ENCODE results near the gene ZNF346. TPM values are rescaled to one million over a fixed set of nuclear protein-coding genes. Genes with fewer than 3 reads are reported as not detected.

Gene ZNF346
- total RNA-seq, 1 experiment from 2014 or later, result 18.4 TPM

GRCh38 chr5:177044641-177045040, 22.1 kb downstream of the ZNF346 start:
- ATAC-seq (no peak), DNase-seq (ENCODE audit: low spot score) (no peak)
- POLR2A ChIA-PET, result no interaction called here
- Mint-ChIP-seq H3K4me1 (no peaks in the 10 kb centered on the region), H3K27ac (no peak overlapping the region), H3K9me3 (no peaks in the 10 kb centered on the region), H3K36me3 (peaks cover 40% of the 10 kb centered on the region), H3K4me3 (no peak overlapping the region), H3K27me3 (ENCODE audit: low read depth) (no peaks in the 10 kb centered on the region)
- CTCF ChIA-PET, result interaction anchor here (0.6 to 1.5 kb wide), 3 partner anchors 27 to 384 kb away, joined by 3 to 7 read pairs (median 3); no protein-coding TSS in a partner anchor
- no peak for TF ChIP-seq CTCF (IDR thresholded peaks at IDR 0.05)
- no peak for TF ChIP-seq PREB (CRISPR knock-in tag; IDR thresholded peaks at IDR 0.05; ENCODE audit: borderline replicate concordance)
- no peak for TF ChIP-seq ZNF396 (CRISPR knock-in tag; IDR thresholded peaks at IDR 0.05; ENCODE audit: borderline replicate concordance)
- no peak for TF ChIP-seq HMGXB4 (CRISPR knock-in tag; IDR thresholded peaks at IDR 0.05)
- no peak for TF ChIP-seq ZNF317 (CRISPR knock-in tag; IDR thresholded peaks at IDR 0.05; ENCODE audit: borderline replicate concordance, low read depth)
- no peak for TF ChIP-seq CDX4 (CRISPR knock-in tag; IDR thresholded peaks at IDR 0.05; ENCODE audit: borderline replicate concordance)
- no peak for TF ChIP-seq CBFB (CRISPR knock-in tag; IDR thresholded peaks at IDR 0.05; ENCODE audit: low read depth)
- TF ChIP-seq IRF2 (CRISPR knock-in tag; IDR thresholded peaks at IDR 0.05; ENCODE audit: borderline replicate concordance, low read depth), result no peak
- TF ChIP-seq CREM (CRISPR knock-in tag; IDR thresholded peaks at IDR 0.05), result no peak
- no peak for TF ChIP-seq HMGA2 (CRISPR knock-in tag; IDR thresholded peaks at IDR 0.05)

- Mint-ChIP-seq H3K36me3 (peaks cover 42% of the 10 kb centered on the region), H3K27me3 (ENCODE audit: low read depth) (no peaks in the 10 kb centered on the region), H3K27ac (no peak overlapping the region), H3K9me3 (no peaks in the 10 kb centered on the region), H3K4me1 (no peaks in the 10 kb centered on the region), H3K4me3 (no peak overlapping the region)
- ChIA-PET POLR2A (no interaction called here), CTCF (interaction anchor here (0.7 to 1.3 kb wide), 2 partner anchors 41 to 311 kb away, joined by 3 to 4 read pairs; partner anchors contain the start of gene FGFR4)
- DNase-seq (ENCODE audit: low spot score) (no peak), ATAC-seq (no peak)
- no peak for TF ChIP-seq ZNF219 (CRISPR knock-in tag; IDR thresholded peaks at IDR 0.05; ENCODE audit: borderline replicate concordance)
- TF ChIP-seq IRF1 (CRISPR knock-in tag; IDR thresholded peaks at IDR 0.05), result no peak
- TF ChIP-seq E2F1 (CRISPR knock-in tag; IDR thresholded peaks at IDR 0.05), result no peak
- no peak for TF ChIP-seq ATF3 (CRISPR knock-in tag; conservative IDR thresholded peaks at IDR 0.05)
- no peak for TF ChIP-seq ERG (CRISPR knock-in tag; IDR thresholded peaks at IDR 0.05)
- no peak for TF ChIP-seq ETV6 (CRISPR knock-in tag; IDR thresholded peaks at IDR 0.05)
- TF ChIP-seq FOXJ3 (CRISPR knock-in tag; IDR thresholded peaks at IDR 0.05; ENCODE audit: borderline replicate concordance), result no peak
- TF ChIP-seq PREB (CRISPR knock-in tag; IDR thresholded peaks at IDR 0.05; ENCODE audit: borderline replicate concordance), result no peak
- no peak for TF ChIP-seq ZNF317 (CRISPR knock-in tag; IDR thresholded peaks at IDR 0.05; ENCODE audit: borderline replicate concordance, low read depth)
- no peak for TF ChIP-seq RORB (CRISPR knock-in tag; IDR thresholded peaks at IDR 0.05)
- TF ChIP-seq NR3C1 (CRISPR knock-in tag; conservative IDR thresholded peaks at IDR 0.05; ENCODE audit: low read depth), result no peak
- no peak for TF ChIP-seq GABPB1 (CRISPR knock-in tag; IDR thresholded peaks at IDR 0.05)
- TF ChIP-seq ZNF281 (CRISPR knock-in tag; IDR thresholded peaks at IDR 0.05), result no peak
Measured at GRCh38 chr5:177045631-177046030, 23.1 kb downstream of the ZNF346 start.

All from WTC11 (cell line).